Vagina (tissue), 2 donors: Measurements from ENCODE around the gene NETO2. TPM values are rescaled to one million over a fixed set of nuclear protein-coding genes. Genes with fewer than 3 reads are reported as not detected.
"Not testable (repeated sequence)": the region's sequence is repeated elsewhere in the genome, so short reads cannot be mapped to it uniquely, and the experiment has no call there.

Experiments
- DNase-seq, 2 donors: peaks; one replicate each; pipeline ENCODE4 v3.0.0-alpha.2; 2017; ENCODE audit errors: extremely low spot score in 2 of 2
- H3K27ac ChIP-seq: fragments of 200-600 bp; sonication (generic); one replicate; pipeline ENCODE4 v1.5.1; 2019
- H3K27me3 ChIP-seq: fragments of 200-600 bp; sonication (generic); one replicate; pipeline ENCODE4 v1.5.1; 2019
- H3K36me3 ChIP-seq, 2 donors: fragments of 200-600 bp; sonication (generic); one replicate each; pipeline ENCODE4 v1.5.1; 2017 to 2019
- H3K4me1 ChIP-seq: fragments of 200-600 bp; sonication (generic); one replicate; pipeline ENCODE4 v1.5.1; 2019
- H3K4me3 ChIP-seq, 2 donors: fragments of 200-600 bp; sonication (generic); 1 replicate in 1 of 2; 2 replicates in 1 of 2; pipeline ENCODE4 v1.5.1; 2016 to 2019
- H3K9me3 ChIP-seq: fragments of 200-600 bp; sonication (generic); one replicate; pipeline ENCODE4 v1.5.1; 2019
- CTCF ChIP-seq, 3 experiments: fragments of 450-650 bp in 2 of 3; fragments of 200-600 bp in 1 of 3; sonication (generic) in 1 of 3; IDR thresholded peaks; one replicate each; pipeline ENCODE4 v1.5.1; 2017 to 2019; ENCODE audit warnings: antibody characterized with exemption in 3 of 3, mild to moderate bottlenecking in 2 of 3, moderate library complexity in 2 of 3
- POLR2A ChIP-seq, 2 donors: fragments of 450-650 bp; IDR thresholded peaks; one replicate each; pipeline ENCODE4 v1.6.1; 2017; ENCODE audit warnings: antibody characterized with exemption in 2 of 2, mild to moderate bottlenecking in 2 of 2, moderate library complexity in 2 of 2
- POLR2AphosphoS5 ChIP-seq, 2 donors: sonication (generic); formaldehyde crosslinking; IDR thresholded peaks; one replicate each; pipeline ENCODE4 v1.9.0; 2017; ENCODE audit warnings: antibody characterized with exemption in 2 of 2, mild to moderate bottlenecking in 2 of 2, low read depth in 1 of 2; ENCODE audit not compliant: insufficient read depth in 1 of 2
- intact Hi-C: fragments of 100-400 bp; cut with DNase I; formaldehyde crosslinking; loops from one replicate; pipeline ENCODE4 v1.15.1; 2023
- total RNA-seq: library from RNA; depleted of rRNA; stranded (reverse); fragments of >200 nt; gene quantifications from one replicate; pipeline ENCODE4 v1.2.3, GENCODE V29; 2016

Gene NETO2
- total RNA-seq, 1 donor from 2014 or later: 2.7 TPM

GRCh38 chr16:47060596-47060995 lies 83.1 kb downstream of the NETO2 start:
- Histone ChIP-seq H3K4me1 (no peaks in the 10 kb centered on the region), H3K27ac (no peak overlapping the region), H3K27me3 (no peaks in the 10 kb centered on the region), H3K36me3 (no peaks in the 10 kb centered on the region), H3K4me3 (no peak overlapping the region), H3K9me3 (no peaks in the 10 kb centered on the region)
- peak in 1 of 2 donors; percentile 71 for DNase-seq
- intact Hi-C loops: no loop called here
- TF ChIP-seq POLR2AphosphoS5 (IDR thresholded peaks at IDR 0.05; ENCODE audit: insufficient read depth in 1 of 2, low read depth in 1 of 2) (no peak), POLR2A (IDR thresholded peaks at IDR 0.05) (no peak), CTCF (IDR thresholded peaks at IDR 0.05) (no peak)

- TF ChIP-seq CTCF (IDR thresholded peaks at IDR 0.05) (no peak), POLR2A (IDR thresholded peaks at IDR 0.05) (no peak), POLR2AphosphoS5 (IDR thresholded peaks at IDR 0.05; ENCODE audit: insufficient read depth in 1 of 2, low read depth in 1 of 2) (no peak)
- H3K9me3 ChIP-seq: no peaks in the 10 kb centered on the region
- no peaks in the 10 kb centered on the region for H3K36me3 ChIP-seq
- peak in 1 of 2 donors; percentile 34 for DNase-seq
- H3K27me3 ChIP-seq: no peaks in the 10 kb centered on the region
- no peak overlapping the region for H3K27ac ChIP-seq
- intact Hi-C loops: no loop called here
- no peak overlapping the region for H3K4me3 ChIP-seq
- H3K4me1 ChIP-seq: no peaks in the 10 kb centered on the region
Observed at GRCh38 chr16:47059991-47060390, 83.8 kb downstream of the NETO2 start.

GRCh38 chr16:47059130-47059529 lies 84.6 kb downstream of the NETO2 start:
- H3K27me3 ChIP-seq, H3K4me1 ChIP-seq, H3K9me3 ChIP-seq, H3K27ac ChIP-seq, intact Hi-C loops, DNase-seq, H3K4me3 ChIP-seq, H3K36me3 ChIP-seq: not testable (repeated sequence)

- Histone ChIP-seq H3K27me3 (no peaks in the 10 kb centered on the region), H3K27ac (no peak overlapping the region), H3K36me3 (no peaks in the 10 kb centered on the region), H3K9me3 (no peaks in the 10 kb centered on the region), H3K4me3 (no peak overlapping the region), H3K4me1 (no peaks in the 10 kb centered on the region)
- intact Hi-C loops: no loop called here
- TF ChIP-seq POLR2AphosphoS5 (IDR thresholded peaks at IDR 0.05; ENCODE audit: insufficient read depth in 1 of 2, low read depth in 1 of 2) (no peak), POLR2A (IDR thresholded peaks at IDR 0.05) (no peak), CTCF (IDR thresholded peaks at IDR 0.05) (no peak)
- DNase-seq: no peak
Observed at GRCh38 chr16:47058295-47059086, 85.3 kb downstream of the NETO2 start.

GRCh38 chr16:47057630-47057993 lies 86.1 kb downstream of the NETO2 start:
- no peak overlapping the region for H3K4me3 ChIP-seq
- intact Hi-C loops: no loop called here
- TF ChIP-seq CTCF (IDR thresholded peaks at IDR 0.05): no peak
- no peak for TF ChIP-seq POLR2AphosphoS5 (IDR thresholded peaks at IDR 0.05; ENCODE audit: insufficient read depth in 1 of 2, low read depth in 1 of 2)
- no peak for TF ChIP-seq POLR2A (IDR thresholded peaks at IDR 0.05)
- no peaks in the 10 kb centered on the region for H3K9me3 ChIP-seq
- no peaks in the 10 kb centered on the region for H3K27me3 ChIP-seq
- H3K27ac ChIP-seq: no peak overlapping the region
- no peaks in the 10 kb centered on the region for H3K36me3 ChIP-seq
- no peak for DNase-seq
- H3K4me1 ChIP-seq: no peaks in the 10 kb centered on the region
